H9 (cell line): Measurements from ENCODE around the gene KANK4. TPM values are rescaled to one million over a fixed set of nuclear protein-coding genes. Genes with fewer than 3 reads are reported as not detected.

ENCODE experiments used
- DNase-seq: peaks from one replicate; pipeline ENCODE4 v3.0.0-alpha.2; 2017
- H2AFZ ChIP-seq: one replicate; pipeline ENCODE4 v1.6.1; 2013; ENCODE audit warnings: mild to moderate bottlenecking, low read length, control low read depth, moderate library complexity
- H2AK5ac ChIP-seq: 2 replicates; pipeline ENCODE4 v1.6.1; 2013; ENCODE audit warnings: low read length, control low read depth, mixed read lengths; ENCODE audit not compliant: insufficient read length
- H2BK120ac ChIP-seq: one replicate; pipeline ENCODE4 v1.6.1; 2013; ENCODE audit warnings: low read depth, mild to moderate bottlenecking, low read length, control low read depth, inconsistent platforms; ENCODE audit not compliant: poor library complexity, severe bottlenecking
- H2BK12ac ChIP-seq: 2 replicates; pipeline ENCODE4 v1.6.1; 2013; ENCODE audit warnings: low read length, control low read depth, mixed read lengths, low read depth; ENCODE audit not compliant: insufficient read length
- H2BK15ac ChIP-seq: 2 replicates; pipeline ENCODE4 v1.6.1; 2013; ENCODE audit warnings: low read depth, low read length, control low read depth
- H2BK20ac ChIP-seq: one replicate; pipeline ENCODE4 v1.6.1; 2013; ENCODE audit warnings: low read depth, mild to moderate bottlenecking, low read length, control low read depth, inconsistent platforms; ENCODE audit not compliant: poor library complexity, severe bottlenecking
- H2BK5ac ChIP-seq: 2 replicates; pipeline ENCODE4 v1.6.1; 2013; ENCODE audit warnings: low read length, control low read depth, mixed read lengths; ENCODE audit not compliant: insufficient read length
- H3K14ac ChIP-seq: 2 replicates; pipeline ENCODE4 v1.6.1; 2013; ENCODE audit warnings: low read length, control low read depth; ENCODE audit not compliant: insufficient read depth
- H3K18ac ChIP-seq: 2 replicates; pipeline ENCODE4 v1.6.1; 2013; ENCODE audit warnings: low read depth, mild to moderate bottlenecking, mixed read lengths, low read length, control low read depth; ENCODE audit not compliant: insufficient read length
- H3K23ac ChIP-seq: 2 replicates; pipeline ENCODE4 v1.6.1; 2013; ENCODE audit warnings: low read length, control low read depth, mixed read lengths, low read depth; ENCODE audit not compliant: insufficient read length
- H3K23me2 ChIP-seq: 2 replicates; pipeline ENCODE4 v1.6.1; 2013; ENCODE audit warnings: low read depth, mild to moderate bottlenecking, mixed read lengths, low read length, control low read depth; ENCODE audit not compliant: insufficient read length, poor library complexity, severe bottlenecking
- H3K27ac ChIP-seq: 2 replicates; pipeline ENCODE4 v1.5.1; 2013; ENCODE audit warnings: low read length, control low read depth, mixed read lengths, low read depth; ENCODE audit not compliant: insufficient read length
- H3K27me3 ChIP-seq: 2 replicates; pipeline ENCODE4 v1.6.1; 2013; ENCODE audit warnings: low read length, control low read depth, inconsistent platforms; ENCODE audit not compliant: insufficient read depth
- H3K4ac ChIP-seq: 2 replicates; pipeline ENCODE4 v1.6.1; 2013; ENCODE audit warnings: low read depth, mild to moderate bottlenecking, control low read depth, inconsistent platforms, low read length, moderate library complexity
- H3K4me1 ChIP-seq: 2 replicates; pipeline ENCODE4 v1.6.1; 2013; ENCODE audit warnings: low read length, control low read depth, inconsistent platforms; ENCODE audit not compliant: insufficient read depth
- H3K4me2 ChIP-seq: 2 replicates; pipeline ENCODE4 v1.6.1; 2013; ENCODE audit warnings: low read length, control low read depth, mixed read lengths; ENCODE audit not compliant: insufficient read length, insufficient read depth
- H3K56ac ChIP-seq: 2 replicates; pipeline ENCODE4 v1.6.1; 2013; ENCODE audit warnings: low read depth, mild to moderate bottlenecking, mixed read lengths, low read length, control low read depth; ENCODE audit not compliant: insufficient read length
- H3K79me1 ChIP-seq: 2 replicates; pipeline ENCODE4 v1.6.1; 2013; ENCODE audit warnings: low read depth, mild to moderate bottlenecking, moderate library complexity, low read length, control low read depth, inconsistent platforms; ENCODE audit not compliant: insufficient read depth, poor library complexity, severe bottlenecking
- H3K79me2 ChIP-seq: 2 replicates; pipeline ENCODE4 v1.6.1; 2013; ENCODE audit warnings: low read length, control low read depth, inconsistent platforms; ENCODE audit not compliant: insufficient read depth
- H3K9ac ChIP-seq: 2 replicates; pipeline ENCODE4 v1.6.1; 2013; ENCODE audit warnings: low read length, control low read depth, mixed read lengths; ENCODE audit not compliant: insufficient read length; ENCODE audit errors: extremely low read depth
- H3K9me3 ChIP-seq: one replicate; pipeline ENCODE4 v1.6.1; 2013; ENCODE audit warnings: low read depth, low read length, inconsistent platforms; ENCODE audit not compliant: control insufficient read depth
- H3T11ph ChIP-seq: one replicate; pipeline ENCODE4 v1.6.1; 2013; ENCODE audit warnings: mild to moderate bottlenecking, low read length, control low read depth, inconsistent platforms
- H4K20me1 ChIP-seq: one replicate; pipeline ENCODE4 v1.6.1; 2013; ENCODE audit not compliant: control insufficient read depth, insufficient read length, insufficient read depth
- H4K5ac ChIP-seq: 2 replicates; pipeline ENCODE4 v1.6.1; 2013; ENCODE audit warnings: low read depth, mild to moderate bottlenecking, mixed read lengths, low read length, control low read depth; ENCODE audit not compliant: insufficient read length
- H4K8ac ChIP-seq: replicated peaks from 2 replicates; pipeline ENCODE4 v1.6.1; 2013; ENCODE audit warnings: low read length, control low read depth, mixed read lengths, low read depth; ENCODE audit not compliant: insufficient read length
- H4K91ac ChIP-seq: 2 replicates; pipeline ENCODE4 v1.6.1; 2013; ENCODE audit warnings: low read depth, mild to moderate bottlenecking, moderate library complexity, mixed read lengths, low read length, control low read depth; ENCODE audit not compliant: insufficient read length
- H3K27ac Mint-ChIP-seq, 3 experiments: 2 replicates in 2 of 3; 3 replicates in 1 of 3; pipeline ENCODE4 v1.8.0; 2020 to 2021; ENCODE audit warnings: mixed read lengths in 3 of 3, mild to moderate bottlenecking in 1 of 3, moderate library complexity in 1 of 3
- H3K27me3 Mint-ChIP-seq: 2 replicates; pipeline ENCODE4 v1.8.0; 2021; ENCODE audit warnings: low read depth, mild to moderate bottlenecking, moderate library complexity, mixed read lengths
- H3K36me3 Mint-ChIP-seq, 3 experiments: 2 replicates in 2 of 3; 3 replicates in 1 of 3; pipeline ENCODE4 v1.8.0; 2020 to 2021; ENCODE audit warnings: low read depth in 3 of 3, mixed read lengths in 3 of 3; ENCODE audit not compliant: insufficient read depth in 1 of 3
- H3K4me1 Mint-ChIP-seq, 2 experiments: 2 replicates each; pipeline ENCODE4 v1.8.0; 2020; ENCODE audit warnings: mixed read lengths in 2 of 2
- H3K4me3 Mint-ChIP-seq, 2 experiments: 2 replicates in 1 of 2; 3 replicates in 1 of 2; pipeline ENCODE4 v1.8.0; 2020 to 2021; ENCODE audit warnings: mild to moderate bottlenecking in 2 of 2, mixed read lengths in 2 of 2, moderate library complexity in 1 of 2
- H3K9me3 Mint-ChIP-seq, 2 experiments: 2 replicates in 1 of 2; 3 replicates in 1 of 2; pipeline ENCODE4 v1.8.0; 2020; ENCODE audit warnings: mild to moderate bottlenecking in 2 of 2, mixed read lengths in 2 of 2, moderate library complexity in 1 of 2
- CTCF ChIP-seq: fragments of 200-600 bp; sonication (generic); conservative IDR thresholded peaks from 3 replicates; pipeline ENCODE4 v1.8.0; 2021; ENCODE audit warnings: antibody characterized with exemption, mild to moderate bottlenecking
- total RNA-seq: library from RNA; stranded (reverse); gene quantifications from 2 replicates; pipeline ENCODE4 v1.2.1, GENCODE V29; 2021

The KANK4 gene
- total RNA-seq, 1 experiment from 2014 or later: 0.15 TPM

GRCh38 chr1:62364721-62365120 lies 45.5 kb upstream of the KANK4 start:
- Histone ChIP-seq H4K5ac (no peak overlapping the region), H3K9ac (no peak overlapping the region), H3K79me2 (no peaks in the 10 kb centered on the region), H3K23ac (no peak overlapping the region), H2AK5ac (no peak overlapping the region), H3K56ac (no peak overlapping the region), H3T11ph (no peak overlapping the region), H2BK120ac (no peak overlapping the region), H3K23me2 (no peaks in the 10 kb centered on the region), H3K27me3 (no peaks in the 10 kb centered on the region), H2BK15ac (no peak overlapping the region), H2AFZ (no peak overlapping the region), H4K91ac (no peak overlapping the region), H2BK5ac (no peak overlapping the region), H3K79me1 (no peaks in the 10 kb centered on the region), H4K8ac (no peak overlapping the region), H3K4ac (no peak overlapping the region), H2BK20ac (no peak overlapping the region), H3K9me3 (no peaks in the 10 kb centered on the region), H3K4me1 (no peaks in the 10 kb centered on the region), H3K14ac (no peak overlapping the region), H3K4me2 (no peak overlapping the region), H3K18ac (no peak overlapping the region), H4K20me1 (no peaks in the 10 kb centered on the region), H3K27ac (no peak overlapping the region), H2BK12ac (no peak overlapping the region)
- TF ChIP-seq CTCF: no peak
- H3K27ac Mint-ChIP-seq: no peak overlapping the region
- H3K27me3 Mint-ChIP-seq: peaks cover 2% of the 10 kb centered on the region; the same call in 1 of the 2 replicates
- no peak for DNase-seq
- peaks cover 1 to 6% (median 4%) of the 10 kb centered on the region in 3 experiments; a peak in 3 of 7 replicates for H3K36me3 Mint-ChIP-seq
- no peak overlapping the region for H3K4me3 Mint-ChIP-seq
- no peaks in the 10 kb centered on the region for H3K4me1 Mint-ChIP-seq
- H3K9me3 Mint-ChIP-seq: peaks cover 8 to 10% of the 10 kb centered on the region in 2 experiments
